Heart right ventricle (tissue), 16 donors: ENCODE data around the gene CXCL14. TPM values are rescaled to one million over a fixed set of nuclear protein-coding genes. Genes with fewer than 3 reads are reported as not detected.
"Not testable (repeated sequence)": the region's sequence is repeated elsewhere in the genome, so short reads cannot be mapped to it uniquely, and the experiment has no call there.

Experiments used
- ATAC-seq, 8 donors: fragments of 200-7000 bp; cut with Tn5 transposase; one replicate each; pipeline ENCODE4 v1.9.1; 2020; ENCODE audit warnings: mild to moderate bottlenecking in 8 of 8, moderate library complexity in 8 of 8, moderate number of reproducible peaks in 1 of 8
- DNase-seq, 2 donors: peaks; one replicate each; pipeline ENCODE4 v3.0.0-alpha.2; 2020
- H3K27ac ChIP-seq, 10 donors: fragments of 200-600 bp; sonication (generic) in 2 of 10; one replicate each; pipeline versions ENCODE4 v1.5.0 to v1.8.0; 2020 to 2022; ENCODE audit warnings: mild to moderate bottlenecking in 3 of 10
- H3K27me3 ChIP-seq, 7 donors: fragments of 200-600 bp; one replicate each; pipeline ENCODE4 v1.8.0; 2021 to 2022; ENCODE audit warnings: mild to moderate bottlenecking in 2 of 7
- H3K36me3 ChIP-seq, 9 donors: fragments of 200-600 bp; sonication (generic) in 1 of 9; one replicate each; pipeline versions ENCODE4 v1.5.0 to v1.8.0; 2020 to 2022; ENCODE audit warnings: mild to moderate bottlenecking in 2 of 9
- H3K4me1 ChIP-seq, 9 donors: fragments of 200-600 bp; sonication (generic) in 1 of 9; one replicate each; pipeline versions ENCODE4 v1.5.0 to v1.8.0; 2020 to 2022; ENCODE audit warnings: mild to moderate bottlenecking in 4 of 9
- H3K4me3 ChIP-seq, 10 donors: fragments of 200-600 bp; sonication (generic) in 2 of 10; one replicate each; pipeline versions ENCODE4 v1.5.0 to v1.8.0; 2020 to 2022; ENCODE audit warnings: mild to moderate bottlenecking in 7 of 10, moderate library complexity in 2 of 10
- H3K9me3 ChIP-seq, 11 donors: fragments of 200-600 bp in 10 of 11; sonication (generic) in 2 of 11; one replicate each; pipeline versions ENCODE4 v1.5.0 to v1.8.0; 2013 to 2022; ENCODE audit warnings: mild to moderate bottlenecking in 2 of 11, control low read depth in 1 of 11, moderate library complexity in 1 of 11
- CTCF ChIP-seq, 9 donors: fragments of 200-600 bp; sonication (generic) in 2 of 9; IDR thresholded peaks; one replicate each; pipeline versions ENCODE4 v1.5.0 to v1.8.0; 2021 to 2022; ENCODE audit warnings: antibody characterized with exemption in 9 of 9, mild to moderate bottlenecking in 5 of 9, moderate library complexity in 1 of 9
- WGBS, 2 donors: extraction: QIAGEN DNeasy Blood & Tissue Kit; methylation state at CpG; one replicate each; pipeline ENCODE4 v1.1.7; 2013; ENCODE audit warnings: inconsistent platforms in 1 of 2; 5-methylcytosine and 5-hydroxymethylcytosine counted together
- intact Hi-C, 10 donors: fragments of 100-400 bp; cut with DNase I; formaldehyde crosslinking; loops; one replicate each; pipeline versions ENCODE4 v1.11.1 to v1.14.2; 2022
- polyA plus RNA-seq, 2 donors: library from polyadenylated mRNA; stranded (reverse); fragments of 200-250 nt; gene quantifications; one replicate each; pipeline ENCODE4 v1.2.3, GENCODE V29; 2013
- total RNA-seq, 10 donors: library from RNA; stranded (reverse); fragmentation: NEBNext Ultra II Directional in 3 of 10; extraction: Animal tissue kit (Norgen Biotek cat#: 25700) in 3 of 10; gene quantifications; one replicate each; pipeline versions ENCODE4 v1.2.1 to v1.2.4, GENCODE V29; 2021 to 2023
- donor health status: Arrhythmogenic right ventricular cardiomyopathy.
- donor health status: ischemic (EF 13 %, LVEDD 7.1; RV severe dilation, severe dysfunction).
- donor health status: healthy with polysubstance abuse.
- donor health status: DM: no; HTN: yes; CAD: no.
- donor health status: DM: no; HTN: no; CAD: no.
- donor health status: ischemic (EF 25% LVEDD 6.9; RV normal size, moderate dysfunction).
- donor health status: ischemic (EF 25% LVEDD 5.7; RV mildly dilated, moderate dysfunction).
- donor health status: healthy.
- donor health status: DM: yes; HTN: yes; CAD: no.
- donor health status: Ischemic cardiomyopathy.
- donor health status: ischemic (EF 35%, LVEDD 5.7; RV mildly dilated, moderate dysfunction).
- donor health status: nonischemic (EF 11% LVEDD 7.7; RV severe dilation, severe dysfunction).
- donor health status: DM: yes; HTN: yes; CAD: no.
- donor health status: PGD.
- donor health status: ischemic (EF 29% LVEDD 5.4; RV normal size, mild dysfunction).
- donor health status: nonischemic (EF 23%, LVEDD 6.1; RV moderate dilation, normal function).

Gene CXCL14
- total and polyA plus RNA-seq, 12 donors = 0.28 to 2.2 (median 0.51) TPM

GRCh38 chr5:135535420-135535819, 43.4 kb downstream of the CXCL14 start:
- no peak for ATAC-seq
- Histone ChIP-seq H3K9me3 (peaks cover 0 to 6% (median 0%) of the 10 kb centered on the region in 11 donors), H3K36me3 (no peaks in the 10 kb centered on the region), H3K27me3 (peaks cover 24 to 100% (median 99%) of the 10 kb centered on the region in 7 donors), H3K27ac (no peak overlapping the region), H3K4me1 (peaks cover 0 to 18% (median 9%) of the 10 kb centered on the region in 9 donors), H3K4me3 (no peak overlapping the region)
- intact Hi-C loops = no loop called here
- TF ChIP-seq CTCF (IDR thresholded peaks at IDR 0.05) = no peak
- DNase-seq = no peak
- 2% methylated on average over 44 of the region's 44 CpGs for WGBS, 2 donors

DNA sequence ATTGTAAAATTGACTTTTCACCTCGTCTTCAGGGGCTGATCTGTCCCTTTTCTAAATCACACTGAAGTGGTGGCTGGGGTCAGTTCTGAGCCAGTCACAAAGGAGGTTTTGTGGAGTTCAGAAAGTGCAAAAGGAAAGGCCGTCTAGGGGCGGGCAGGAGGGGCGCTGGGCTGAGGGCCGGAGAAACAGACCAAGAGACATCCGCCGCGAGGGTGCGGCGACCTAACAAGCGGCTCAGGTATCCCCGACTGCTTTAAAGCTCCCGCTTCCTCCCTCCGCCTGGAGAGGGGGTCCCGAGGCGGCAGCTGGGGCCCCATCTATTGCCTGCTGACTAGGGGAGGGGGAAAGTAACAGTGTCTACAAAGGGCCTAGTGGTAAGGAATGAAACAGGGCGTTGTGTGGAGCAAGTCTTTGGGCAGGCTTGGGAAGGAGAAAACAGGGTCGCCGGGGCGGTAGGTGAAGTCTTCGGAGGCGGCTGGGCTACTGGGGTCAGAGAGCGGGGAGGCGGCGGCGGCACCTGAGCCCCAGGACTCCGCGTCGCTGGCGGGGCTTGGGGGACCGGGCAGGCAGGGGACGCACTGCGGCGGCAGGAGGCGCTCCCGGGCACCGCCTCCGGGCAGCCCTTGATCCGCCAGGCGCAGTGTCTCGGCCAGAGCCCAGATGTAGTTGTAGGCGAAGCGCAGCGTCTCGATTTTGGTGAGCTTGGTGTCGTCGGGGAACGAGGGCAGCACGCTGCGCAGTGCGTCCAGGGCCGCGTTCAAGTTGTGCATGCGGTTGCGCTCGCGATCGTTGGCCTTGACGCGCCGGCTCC, 44.0 kb downstream of the CXCL14 start:
- Histone ChIP-seq H3K9me3 (peaks cover 0 to 6% (median 0%) of the 10 kb centered on the region in 11 donors), H3K27me3 (peaks cover 24 to 100% (median 99%) of the 10 kb centered on the region in 7 donors), H3K4me1 (peaks cover 0 to 18% (median 9%) of the 10 kb centered on the region in 9 donors), H3K36me3 (no peaks in the 10 kb centered on the region), H3K27ac (no peak overlapping the region), H3K4me3 (no peak overlapping the region)
- TF ChIP-seq CTCF (IDR thresholded peaks at IDR 0.05) = peak in 2 of 9 donors; percentile 4 to 16
- 2 to 3% methylated on average over 61 of the region's 61 CpGs for WGBS, 2 donors
- no peak for DNase-seq
- ATAC-seq = no peak
- intact Hi-C loops = no loop called here

- Histone ChIP-seq H3K4me1 (peaks cover 0 to 18% (median 9%) of the 10 kb centered on the region in 9 donors), H3K4me3 (no peak overlapping the region), H3K9me3 (peaks cover 0 to 6% (median 0%) of the 10 kb centered on the region in 11 donors), H3K36me3 (no peaks in the 10 kb centered on the region), H3K27ac (no peak overlapping the region), H3K27me3 (peaks cover 24 to 100% (median 98%) of the 10 kb centered on the region in 7 donors)
- no peak for ATAC-seq
- WGBS, 2 donors = 15 to 25% methylated on average over 3 of the region's 3 CpGs
- intact Hi-C loops = no loop called here
- DNase-seq = no peak
- TF ChIP-seq CTCF (IDR thresholded peaks at IDR 0.05) = no peak
Measured at GRCh38 chr5:135533794-135534193, 45.0 kb downstream of the CXCL14 start.

- no peak for ATAC-seq
- DNase-seq = no peak
- Histone ChIP-seq H3K27me3 (peaks cover 24 to 99% (median 98%) of the 10 kb centered on the region in 7 donors), H3K9me3 (peaks cover 0 to 6% (median 0%) of the 10 kb centered on the region in 11 donors), H3K27ac (no peak overlapping the region), H3K36me3 (no peaks in the 10 kb centered on the region), H3K4me1 (peaks cover 0 to 18% (median 9%) of the 10 kb centered on the region in 9 donors), H3K4me3 (no peak overlapping the region)
- no peak for TF ChIP-seq CTCF (IDR thresholded peaks at IDR 0.05)
- WGBS, 2 donors = 14 to 32% methylated on average over 3 of the region's 3 CpGs
- intact Hi-C loops = no loop called here
Measured at GRCh38 chr5:135533334-135533733, 45.5 kb downstream of the CXCL14 start.

DNA sequence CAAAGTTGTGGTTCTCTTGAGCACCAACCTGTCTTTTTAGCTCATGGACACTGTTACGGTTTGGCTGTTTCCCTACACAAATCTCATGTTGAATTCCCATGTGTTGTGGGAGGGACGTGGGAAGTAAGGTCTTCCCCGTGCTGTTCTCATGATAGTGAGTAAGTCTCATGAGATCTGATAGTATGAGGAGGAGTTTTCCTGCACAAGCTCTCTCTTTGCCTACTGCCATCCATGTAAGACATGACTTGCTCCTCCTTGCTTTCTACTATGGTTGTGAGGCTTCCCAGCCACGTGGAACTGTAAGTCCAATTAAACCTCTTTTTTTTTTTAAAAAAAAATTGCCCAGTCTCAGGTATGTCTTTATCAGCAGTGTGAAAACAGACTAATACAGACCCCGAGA, 49.2 kb downstream of the CXCL14 start:
- H3K4me1 ChIP-seq, H3K4me3 ChIP-seq, ATAC-seq, H3K27ac ChIP-seq, DNase-seq, H3K9me3 ChIP-seq, H3K36me3 ChIP-seq, intact Hi-C loops: not testable (repeated sequence)
- WGBS, 2 donors = 62 to 65% methylated on average over 5 of the region's 5 CpGs
- peaks cover 3 to 95% (median 85%) of the 10 kb centered on the region in 7 donors for H3K27me3 ChIP-seq
